ENCODE results near the gene KRT15. TPM values are rescaled to one million over a fixed set of nuclear protein-coding genes. Genes with fewer than 3 reads are reported as not detected.

Gene KRT15
- total and polyA plus RNA-seq, 2 of the 8 experiments (the other 6 are each of a cell fraction or from before 2014, with no cell fraction given) = 0.11 to 0.13 TPM

DNA sequence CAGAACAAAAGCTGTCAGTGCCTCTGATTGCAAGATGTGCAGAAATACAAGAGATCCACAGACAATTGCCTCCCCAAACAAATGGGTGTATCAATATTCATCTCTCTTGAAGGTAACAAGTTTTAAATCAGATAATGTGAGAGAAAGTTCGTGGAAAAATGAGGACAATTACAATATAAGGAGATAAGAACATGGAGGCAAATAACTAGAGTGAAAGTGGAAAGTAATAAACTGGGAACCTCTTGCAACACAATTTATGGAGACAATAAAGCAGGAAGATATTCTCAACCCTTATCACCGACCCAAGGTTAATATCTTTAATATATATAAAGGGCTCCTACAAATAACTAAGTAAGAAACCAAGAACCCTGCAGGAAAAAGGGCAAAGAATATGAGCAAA, 23.7 kb upstream of the KRT15 start (continued):
- TF ChIP-seq CTBP2 (IDR thresholded peaks at IDR 0.05; ENCODE audit: borderline replicate concordance, insufficient read depth, insufficient read length, low read length) (no peak), PHF8 (conservative IDR thresholded peaks at IDR 0.05; ENCODE audit: low read depth, low read length) (no peak), CBX8 (IDR thresholded peaks at IDR 0.05; ENCODE audit: borderline replicate concordance, low read depth, low read length) (no peak), CHD2 (IDR thresholded peaks at IDR 0.05; ENCODE audit: low read length) (no peak)
